H9 (cell line): ENCODE results near the gene SEMA3E. TPM values are rescaled to one million over a fixed set of nuclear protein-coding genes. Genes with fewer than 3 reads are reported as not detected.

ENCODE experiments used
- DNase-seq: peaks from one replicate; pipeline ENCODE4 v3.0.0-alpha.2; 2017
- H2AFZ ChIP-seq: one replicate; pipeline ENCODE4 v1.6.1; 2013; ENCODE audit warnings: mild to moderate bottlenecking, low read length, control low read depth, moderate library complexity
- H2AK5ac ChIP-seq: 2 replicates; pipeline ENCODE4 v1.6.1; 2013; ENCODE audit warnings: low read length, control low read depth, mixed read lengths; ENCODE audit not compliant: insufficient read length
- H2BK120ac ChIP-seq: one replicate; pipeline ENCODE4 v1.6.1; 2013; ENCODE audit warnings: low read depth, mild to moderate bottlenecking, low read length, control low read depth, inconsistent platforms; ENCODE audit not compliant: poor library complexity, severe bottlenecking
- H2BK12ac ChIP-seq: 2 replicates; pipeline ENCODE4 v1.6.1; 2013; ENCODE audit warnings: low read length, control low read depth, mixed read lengths, low read depth; ENCODE audit not compliant: insufficient read length
- H2BK15ac ChIP-seq: 2 replicates; pipeline ENCODE4 v1.6.1; 2013; ENCODE audit warnings: low read depth, low read length, control low read depth
- H2BK20ac ChIP-seq: one replicate; pipeline ENCODE4 v1.6.1; 2013; ENCODE audit warnings: low read depth, mild to moderate bottlenecking, low read length, control low read depth, inconsistent platforms; ENCODE audit not compliant: poor library complexity, severe bottlenecking
- H2BK5ac ChIP-seq: 2 replicates; pipeline ENCODE4 v1.6.1; 2013; ENCODE audit warnings: low read length, control low read depth, mixed read lengths; ENCODE audit not compliant: insufficient read length
- H3K14ac ChIP-seq: 2 replicates; pipeline ENCODE4 v1.6.1; 2013; ENCODE audit warnings: low read length, control low read depth; ENCODE audit not compliant: insufficient read depth
- H3K18ac ChIP-seq: 2 replicates; pipeline ENCODE4 v1.6.1; 2013; ENCODE audit warnings: low read depth, mild to moderate bottlenecking, mixed read lengths, low read length, control low read depth; ENCODE audit not compliant: insufficient read length
- H3K23ac ChIP-seq: 2 replicates; pipeline ENCODE4 v1.6.1; 2013; ENCODE audit warnings: low read length, control low read depth, mixed read lengths, low read depth; ENCODE audit not compliant: insufficient read length
- H3K23me2 ChIP-seq: 2 replicates; pipeline ENCODE4 v1.6.1; 2013; ENCODE audit warnings: low read depth, mild to moderate bottlenecking, mixed read lengths, low read length, control low read depth; ENCODE audit not compliant: insufficient read length, poor library complexity, severe bottlenecking
- H3K27ac ChIP-seq: 2 replicates; pipeline ENCODE4 v1.5.1; 2013; ENCODE audit warnings: low read length, control low read depth, mixed read lengths, low read depth; ENCODE audit not compliant: insufficient read length
- H3K27me3 ChIP-seq: 2 replicates; pipeline ENCODE4 v1.6.1; 2013; ENCODE audit warnings: low read length, control low read depth, inconsistent platforms; ENCODE audit not compliant: insufficient read depth
- H3K4ac ChIP-seq: 2 replicates; pipeline ENCODE4 v1.6.1; 2013; ENCODE audit warnings: low read depth, mild to moderate bottlenecking, control low read depth, inconsistent platforms, low read length, moderate library complexity
- H3K4me1 ChIP-seq: 2 replicates; pipeline ENCODE4 v1.6.1; 2013; ENCODE audit warnings: low read length, control low read depth, inconsistent platforms; ENCODE audit not compliant: insufficient read depth
- H3K4me2 ChIP-seq: 2 replicates; pipeline ENCODE4 v1.6.1; 2013; ENCODE audit warnings: low read length, control low read depth, mixed read lengths; ENCODE audit not compliant: insufficient read length, insufficient read depth
- H3K56ac ChIP-seq: 2 replicates; pipeline ENCODE4 v1.6.1; 2013; ENCODE audit warnings: low read depth, mild to moderate bottlenecking, mixed read lengths, low read length, control low read depth; ENCODE audit not compliant: insufficient read length
- H3K79me1 ChIP-seq: 2 replicates; pipeline ENCODE4 v1.6.1; 2013; ENCODE audit warnings: low read depth, mild to moderate bottlenecking, moderate library complexity, low read length, control low read depth, inconsistent platforms; ENCODE audit not compliant: insufficient read depth, poor library complexity, severe bottlenecking
- H3K79me2 ChIP-seq: 2 replicates; pipeline ENCODE4 v1.6.1; 2013; ENCODE audit warnings: low read length, control low read depth, inconsistent platforms; ENCODE audit not compliant: insufficient read depth
- H3K9ac ChIP-seq: 2 replicates; pipeline ENCODE4 v1.6.1; 2013; ENCODE audit warnings: low read length, control low read depth, mixed read lengths; ENCODE audit not compliant: insufficient read length; ENCODE audit errors: extremely low read depth
- H3K9me3 ChIP-seq: one replicate; pipeline ENCODE4 v1.6.1; 2013; ENCODE audit warnings: low read depth, low read length, inconsistent platforms; ENCODE audit not compliant: control insufficient read depth
- H3T11ph ChIP-seq: one replicate; pipeline ENCODE4 v1.6.1; 2013; ENCODE audit warnings: mild to moderate bottlenecking, low read length, control low read depth, inconsistent platforms
- H4K20me1 ChIP-seq: one replicate; pipeline ENCODE4 v1.6.1; 2013; ENCODE audit not compliant: control insufficient read depth, insufficient read length, insufficient read depth
- H4K5ac ChIP-seq: 2 replicates; pipeline ENCODE4 v1.6.1; 2013; ENCODE audit warnings: low read depth, mild to moderate bottlenecking, mixed read lengths, low read length, control low read depth; ENCODE audit not compliant: insufficient read length
- H4K8ac ChIP-seq: replicated peaks from 2 replicates; pipeline ENCODE4 v1.6.1; 2013; ENCODE audit warnings: low read length, control low read depth, mixed read lengths, low read depth; ENCODE audit not compliant: insufficient read length
- H4K91ac ChIP-seq: 2 replicates; pipeline ENCODE4 v1.6.1; 2013; ENCODE audit warnings: low read depth, mild to moderate bottlenecking, moderate library complexity, mixed read lengths, low read length, control low read depth; ENCODE audit not compliant: insufficient read length
- H3K27ac Mint-ChIP-seq, 3 experiments: 2 replicates in 2 of 3; 3 replicates in 1 of 3; pipeline ENCODE4 v1.8.0; 2020 to 2021; ENCODE audit warnings: mixed read lengths in 3 of 3, mild to moderate bottlenecking in 1 of 3, moderate library complexity in 1 of 3
- H3K27me3 Mint-ChIP-seq: 2 replicates; pipeline ENCODE4 v1.8.0; 2021; ENCODE audit warnings: low read depth, mild to moderate bottlenecking, moderate library complexity, mixed read lengths
- H3K36me3 Mint-ChIP-seq, 3 experiments: 2 replicates in 2 of 3; 3 replicates in 1 of 3; pipeline ENCODE4 v1.8.0; 2020 to 2021; ENCODE audit warnings: low read depth in 3 of 3, mixed read lengths in 3 of 3; ENCODE audit not compliant: insufficient read depth in 1 of 3
- H3K4me1 Mint-ChIP-seq, 2 experiments: 2 replicates each; pipeline ENCODE4 v1.8.0; 2020; ENCODE audit warnings: mixed read lengths in 2 of 2
- H3K4me3 Mint-ChIP-seq, 2 experiments: 2 replicates in 1 of 2; 3 replicates in 1 of 2; pipeline ENCODE4 v1.8.0; 2020 to 2021; ENCODE audit warnings: mild to moderate bottlenecking in 2 of 2, mixed read lengths in 2 of 2, moderate library complexity in 1 of 2
- H3K9me3 Mint-ChIP-seq, 2 experiments: 2 replicates in 1 of 2; 3 replicates in 1 of 2; pipeline ENCODE4 v1.8.0; 2020; ENCODE audit warnings: mild to moderate bottlenecking in 2 of 2, mixed read lengths in 2 of 2, moderate library complexity in 1 of 2
- WGBS: extraction: QIAGEN DNeasy Blood & Tissue Kit; methylation state at CpG from one replicate; pipeline ENCODE4 v1.1.7; 2013; ENCODE audit warnings: missing lambda C conversion rate, low lambda C conversion rate, mixed read lengths; ENCODE audit not compliant: insufficient read length; ENCODE audit errors: extremely low coverage; 5-methylcytosine and 5-hydroxymethylcytosine counted together
- total RNA-seq: library from RNA; stranded (reverse); gene quantifications from 2 replicates; pipeline ENCODE4 v1.2.1, GENCODE V29; 2021
- TF ChIP-seq, protein P1 (sequence below): fragments of 200-600 bp; sonication (generic); conservative IDR thresholded peaks from 3 replicates; pipeline ENCODE4 v1.8.0; 2021; ENCODE audit warnings: antibody characterized with exemption, mild to moderate bottlenecking

The SEMA3E gene
- total RNA-seq, 1 experiment from 2014 or later = 0.39 TPM

DNA sequence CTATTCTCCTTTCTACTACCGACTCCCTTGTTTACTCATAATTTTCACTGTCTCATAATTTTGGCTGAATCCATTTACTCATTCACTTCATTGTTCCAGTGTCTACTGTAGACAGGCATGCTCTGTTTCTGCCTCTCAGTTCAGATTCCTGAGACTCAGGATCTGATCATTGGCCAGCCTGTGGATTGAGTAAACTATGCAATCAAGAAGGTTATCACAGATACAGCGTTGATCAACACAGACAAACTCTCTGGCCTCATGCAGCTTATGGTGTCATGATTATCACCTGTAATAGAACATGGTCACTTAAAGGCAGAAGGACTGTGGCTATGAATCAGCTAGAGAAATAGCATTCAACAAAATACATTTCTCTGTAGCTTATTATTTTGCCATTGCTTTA, 86.0 kb downstream of the SEMA3E start:
- no peak overlapping the region for H4K5ac ChIP-seq

More for the DNA sequence above, 86.0 kb downstream of the SEMA3E start:
- no peak overlapping the region for H2BK5ac ChIP-seq
- H3K27me3 ChIP-seq = no peaks in the 10 kb centered on the region
- H3T11ph ChIP-seq = no peak overlapping the region
- H4K91ac ChIP-seq = no peak overlapping the region
- no peak for DNase-seq
- Mint-ChIP-seq H3K36me3 (peaks cover 0 to 6% (median 0%) of the 10 kb centered on the region in 3 experiments; a peak in 2 of 7 replicates), H3K4me1 (peaks cover 2 to 5% of the 10 kb centered on the region in 2 experiments; a peak in 3 of 4 replicates), H3K4me3 (no peak overlapping the region), H3K27ac (no peak overlapping the region; a peak in 1 of 7 replicates), H3K27me3 (no peaks in the 10 kb centered on the region), H3K9me3 (peaks cover 2 to 6% of the 10 kb centered on the region in 2 experiments; a peak in 2 of 5 replicates)
- H2AK5ac ChIP-seq = no peak overlapping the region
- H3K4me1 ChIP-seq = no peaks in the 10 kb centered on the region
- no peaks in the 10 kb centered on the region for H3K79me2 ChIP-seq
- no peak overlapping the region for H2BK20ac ChIP-seq
- no peak overlapping the region for H2BK15ac ChIP-seq
- H3K23me2 ChIP-seq = no peaks in the 10 kb centered on the region
- H3K9ac ChIP-seq = no peak overlapping the region
- no peak overlapping the region for H2BK120ac ChIP-seq
- no peak overlapping the region for H2AFZ ChIP-seq
- H3K79me1 ChIP-seq = no peaks in the 10 kb centered on the region
- WGBS = no CpG with 5 or more reads among the region's 2 CpGs
- H3K14ac ChIP-seq = no peak overlapping the region
- no peak overlapping the region for H3K23ac ChIP-seq
- no peak overlapping the region for H3K18ac ChIP-seq
- H2BK12ac ChIP-seq = no peak overlapping the region
- H3K27ac ChIP-seq = no peak overlapping the region
- H3K4ac ChIP-seq = no peak overlapping the region
- TF ChIP-seq, protein P1, sequence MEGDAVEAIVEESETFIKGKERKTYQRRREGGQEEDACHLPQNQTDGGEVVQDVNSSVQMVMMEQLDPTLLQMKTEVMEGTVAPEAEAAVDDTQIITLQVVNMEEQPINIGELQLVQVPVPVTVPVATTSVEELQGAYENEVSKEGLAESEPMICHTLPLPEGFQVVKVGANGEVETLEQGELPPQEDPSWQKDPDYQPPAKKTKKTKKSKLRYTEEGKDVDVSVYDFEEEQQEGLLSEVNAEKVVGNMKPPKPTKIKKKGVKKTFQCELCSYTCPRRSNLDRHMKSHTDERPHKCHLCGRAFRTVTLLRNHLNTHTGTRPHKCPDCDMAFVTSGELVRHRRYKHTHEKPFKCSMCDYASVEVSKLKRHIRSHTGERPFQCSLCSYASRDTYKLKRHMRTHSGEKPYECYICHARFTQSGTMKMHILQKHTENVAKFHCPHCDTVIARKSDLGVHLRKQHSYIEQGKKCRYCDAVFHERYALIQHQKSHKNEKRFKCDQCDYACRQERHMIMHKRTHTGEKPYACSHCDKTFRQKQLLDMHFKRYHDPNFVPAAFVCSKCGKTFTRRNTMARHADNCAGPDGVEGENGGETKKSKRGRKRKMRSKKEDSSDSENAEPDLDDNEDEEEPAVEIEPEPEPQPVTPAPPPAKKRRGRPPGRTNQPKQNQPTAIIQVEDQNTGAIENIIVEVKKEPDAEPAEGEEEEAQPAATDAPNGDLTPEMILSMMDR = no peak
- H4K20me1 ChIP-seq = no peaks in the 10 kb centered on the region
- H3K4me2 ChIP-seq = no peak overlapping the region
- H3K56ac ChIP-seq = no peak overlapping the region
- H3K9me3 ChIP-seq = no peaks in the 10 kb centered on the region
- no peak overlapping the region for H4K8ac ChIP-seq
